Gastrocnemius medialis (tissue), 4 donors: ENCODE measurements around the gene ACOT7.

ENCODE experiments used
- POLR2A ChIP-seq, 2 donors: fragments of 450-650 bp; IDR thresholded peaks; one replicate each; pipeline ENCODE4 v1.6.1; 2017; ENCODE audit warnings: antibody characterized with exemption in 2 of 2, mild to moderate bottlenecking in 2 of 2, moderate library complexity in 2 of 2
- TF ChIP-seq, protein P1 (sequence below), 5 experiments: fragments of 450-650 bp in 3 of 5; fragments of 200-600 bp in 2 of 5; sonication (generic) in 2 of 5; IDR thresholded peaks in 4 of 5; conservative IDR thresholded peaks in 1 of 5; 1 replicate in 4 of 5; 2 replicates in 1 of 5; pipeline ENCODE4 v1.5.1; 2016 to 2019; ENCODE audit warnings: antibody characterized with exemption in 5 of 5, mild to moderate bottlenecking in 3 of 5, moderate library complexity in 3 of 5

DNA sequence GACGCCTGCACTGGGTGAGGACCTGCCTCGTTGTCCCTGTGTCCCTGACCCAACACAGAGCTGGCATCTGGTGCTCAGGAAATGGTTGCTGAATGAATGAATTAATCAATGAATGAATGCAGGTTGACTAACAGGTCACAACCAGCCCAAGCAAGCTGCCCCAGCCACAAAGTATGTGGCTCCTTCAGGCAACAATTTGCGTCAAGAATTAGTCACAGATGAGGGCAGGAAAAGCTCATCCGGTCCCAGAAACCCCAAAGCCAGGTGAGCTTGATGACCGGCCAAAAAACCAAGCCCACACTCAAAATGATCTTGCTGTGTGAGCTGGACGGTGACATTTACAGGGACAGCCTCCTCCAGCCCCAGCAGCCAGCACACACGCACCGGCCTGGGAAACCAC lies 92.0 kb downstream of the ACOT7 start:
- TF ChIP-seq, protein P1, sequence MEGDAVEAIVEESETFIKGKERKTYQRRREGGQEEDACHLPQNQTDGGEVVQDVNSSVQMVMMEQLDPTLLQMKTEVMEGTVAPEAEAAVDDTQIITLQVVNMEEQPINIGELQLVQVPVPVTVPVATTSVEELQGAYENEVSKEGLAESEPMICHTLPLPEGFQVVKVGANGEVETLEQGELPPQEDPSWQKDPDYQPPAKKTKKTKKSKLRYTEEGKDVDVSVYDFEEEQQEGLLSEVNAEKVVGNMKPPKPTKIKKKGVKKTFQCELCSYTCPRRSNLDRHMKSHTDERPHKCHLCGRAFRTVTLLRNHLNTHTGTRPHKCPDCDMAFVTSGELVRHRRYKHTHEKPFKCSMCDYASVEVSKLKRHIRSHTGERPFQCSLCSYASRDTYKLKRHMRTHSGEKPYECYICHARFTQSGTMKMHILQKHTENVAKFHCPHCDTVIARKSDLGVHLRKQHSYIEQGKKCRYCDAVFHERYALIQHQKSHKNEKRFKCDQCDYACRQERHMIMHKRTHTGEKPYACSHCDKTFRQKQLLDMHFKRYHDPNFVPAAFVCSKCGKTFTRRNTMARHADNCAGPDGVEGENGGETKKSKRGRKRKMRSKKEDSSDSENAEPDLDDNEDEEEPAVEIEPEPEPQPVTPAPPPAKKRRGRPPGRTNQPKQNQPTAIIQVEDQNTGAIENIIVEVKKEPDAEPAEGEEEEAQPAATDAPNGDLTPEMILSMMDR (IDR thresholded peaks at IDR 0.05 in 4 of 5, conservative IDR thresholded peaks at IDR 0.05 in 1 of 5) = no peak
- no peak for TF ChIP-seq POLR2A (IDR thresholded peaks at IDR 0.05)
